B cell (primary cell): ENCODE data around the gene PPP1R9A.

Source experiments
- CTCF ChIP-seq: fragments of 200-600 bp; IDR thresholded peaks from one replicate; pipeline ENCODE4 v1.8.0; 2022; ENCODE audit warnings: antibody characterized with exemption, mild to moderate bottlenecking
- EZH2 ChIP-seq: IDR thresholded peaks from 2 replicates; pipeline ENCODE4 v1.6.1; 2012; ENCODE audit warnings: borderline replicate concordance, low read depth, mild to moderate bottlenecking, moderate library complexity, low read length; ENCODE audit not compliant: insufficient read depth, poor library complexity, severe bottlenecking

- TF ChIP-seq EZH2, result no peak
- no peak for TF ChIP-seq CTCF
These were observed 103.9 kb downstream of the PPP1R9A start for GRCh38 chr7:95011146-95011928.
